Peyer's patch (tissue), 4 donors: ENCODE data around the gene B3GAT1. TPM values are rescaled to one million over a fixed set of nuclear protein-coding genes. Genes with fewer than 3 reads are reported as not detected.

Source experiments
- DNase-seq, 3 donors: peaks; one replicate each; pipeline ENCODE4 v3.0.0-alpha.2; 2017 to 2019
- H3K27ac ChIP-seq, 4 donors: fragments of 200-600 bp; sonication (generic); one replicate each; pipeline ENCODE4 v1.5.1; 2016 to 2019
- H3K27me3 ChIP-seq, 2 donors: fragments of 200-600 bp; sonication (generic); one replicate each; pipeline ENCODE4 v1.5.1; 2019
- H3K36me3 ChIP-seq, 3 donors: fragments of 200-600 bp; sonication (generic); one replicate each; pipeline ENCODE4 v1.5.1; 2016 to 2019
- H3K4me1 ChIP-seq, 4 donors: fragments of 200-600 bp; sonication (generic); one replicate each; pipeline ENCODE4 v1.5.1; 2016 to 2019
- H3K4me3 ChIP-seq, 4 donors: fragments of 200-600 bp; sonication (generic); 1 replicate in 3 of 4; 2 replicates in 1 of 4; pipeline ENCODE4 v1.5.1; 2016 to 2019; ENCODE audit warnings: mild to moderate bottlenecking in 1 of 4
- H3K9me3 ChIP-seq, 4 donors: fragments of 200-600 bp; sonication (generic); one replicate each; pipeline ENCODE4 v1.5.1; 2016 to 2019; ENCODE audit warnings: mild to moderate bottlenecking in 1 of 4
- POLR2A ChIP-seq, 2 donors: fragments of 450-650 bp; IDR thresholded peaks; one replicate each; pipeline ENCODE4 v1.5.1; 2017; ENCODE audit warnings: antibody characterized with exemption in 2 of 2, mild to moderate bottlenecking in 2 of 2, moderate library complexity in 2 of 2
- total RNA-seq, 4 donors: library from RNA; depleted of rRNA; stranded (reverse); fragments of >200 nt; gene quantifications; one replicate each; pipeline ENCODE4 v1.1.0, GENCODE V29; 2016
- TF ChIP-seq, protein P1 (sequence below), 6 experiments: fragments of 450-650 bp in 4 of 6; fragments of 200-600 bp in 2 of 6; sonication (generic) in 1 of 6; IDR thresholded peaks; one replicate each; pipeline ENCODE4 v1.5.1; 2017 to 2019; ENCODE audit warnings: antibody characterized with exemption in 6 of 6, mild to moderate bottlenecking in 3 of 6, moderate library complexity in 1 of 6

The B3GAT1 gene
- total RNA-seq, 4 donors from 2014 or later: 0.35 to 3.3 (median 0.54) TPM; not detected in 1

DNA sequence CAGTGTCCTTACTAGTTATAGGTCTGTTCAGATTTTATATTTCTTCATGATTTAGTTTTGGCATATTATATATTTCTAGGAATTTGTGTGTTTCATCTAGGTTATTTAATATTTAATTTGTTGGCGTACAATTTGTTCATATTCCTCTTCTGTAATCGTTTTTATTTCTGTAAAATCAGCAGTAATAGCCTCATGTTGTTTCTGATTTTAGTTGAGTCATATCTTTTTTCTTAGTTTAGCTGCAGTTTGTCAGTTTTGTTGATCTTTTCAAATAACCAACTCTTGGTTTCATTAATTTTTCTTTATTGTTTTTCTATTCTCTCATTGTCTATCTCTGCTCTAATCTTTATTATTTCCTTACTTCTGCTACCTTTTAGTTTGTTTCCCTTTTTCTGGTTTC is 59.9 kb downstream of the B3GAT1 start:
- TF ChIP-seq, protein P1, sequence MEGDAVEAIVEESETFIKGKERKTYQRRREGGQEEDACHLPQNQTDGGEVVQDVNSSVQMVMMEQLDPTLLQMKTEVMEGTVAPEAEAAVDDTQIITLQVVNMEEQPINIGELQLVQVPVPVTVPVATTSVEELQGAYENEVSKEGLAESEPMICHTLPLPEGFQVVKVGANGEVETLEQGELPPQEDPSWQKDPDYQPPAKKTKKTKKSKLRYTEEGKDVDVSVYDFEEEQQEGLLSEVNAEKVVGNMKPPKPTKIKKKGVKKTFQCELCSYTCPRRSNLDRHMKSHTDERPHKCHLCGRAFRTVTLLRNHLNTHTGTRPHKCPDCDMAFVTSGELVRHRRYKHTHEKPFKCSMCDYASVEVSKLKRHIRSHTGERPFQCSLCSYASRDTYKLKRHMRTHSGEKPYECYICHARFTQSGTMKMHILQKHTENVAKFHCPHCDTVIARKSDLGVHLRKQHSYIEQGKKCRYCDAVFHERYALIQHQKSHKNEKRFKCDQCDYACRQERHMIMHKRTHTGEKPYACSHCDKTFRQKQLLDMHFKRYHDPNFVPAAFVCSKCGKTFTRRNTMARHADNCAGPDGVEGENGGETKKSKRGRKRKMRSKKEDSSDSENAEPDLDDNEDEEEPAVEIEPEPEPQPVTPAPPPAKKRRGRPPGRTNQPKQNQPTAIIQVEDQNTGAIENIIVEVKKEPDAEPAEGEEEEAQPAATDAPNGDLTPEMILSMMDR (IDR thresholded peaks at IDR 0.05): no peak
- TF ChIP-seq POLR2A (IDR thresholded peaks at IDR 0.05): no peak

DNA sequence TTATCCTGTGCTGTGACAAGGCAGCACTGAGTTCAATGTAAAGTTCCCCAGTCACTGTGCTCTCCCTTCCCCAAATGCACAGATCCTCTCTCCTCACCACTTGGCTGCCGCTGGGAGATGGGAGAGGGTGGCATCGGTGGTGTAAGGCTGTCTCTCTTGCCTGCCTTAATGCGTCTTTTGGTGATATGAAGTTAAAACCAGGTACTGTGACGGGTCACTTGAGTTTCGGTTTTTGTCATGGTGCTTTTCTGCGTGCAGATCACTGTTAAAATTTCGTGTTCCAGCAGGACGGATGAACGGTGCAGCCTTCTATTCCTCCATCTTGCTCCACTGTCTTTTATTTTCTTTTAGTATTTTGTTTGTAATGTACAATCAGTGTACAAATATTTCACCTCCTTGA is 61.7 kb downstream of the B3GAT1 start:
- Histone ChIP-seq H3K36me3 (no peaks in the 10 kb centered on the region), H3K4me1 (no peaks in the 10 kb centered on the region), H3K27ac (no peak overlapping the region), H3K27me3 (no peaks in the 10 kb centered on the region), H3K9me3 (no peaks in the 10 kb centered on the region), H3K4me3 (no peak overlapping the region)
- peak in 1 of 3 donors; percentile 6 for DNase-seq
- no peak for TF ChIP-seq POLR2A (IDR thresholded peaks at IDR 0.05)
- TF ChIP-seq, protein P1 (IDR thresholded peaks at IDR 0.05): no peak

More for the DNA sequence above, 59.9 kb downstream of the B3GAT1 start:
- Histone ChIP-seq H3K4me1 (no peaks in the 10 kb centered on the region), H3K36me3 (no peaks in the 10 kb centered on the region), H3K27ac (no peak overlapping the region), H3K9me3 (no peaks in the 10 kb centered on the region), H3K4me3 (no peak overlapping the region), H3K27me3 (no peaks in the 10 kb centered on the region)
- no peak for DNase-seq

DNA sequence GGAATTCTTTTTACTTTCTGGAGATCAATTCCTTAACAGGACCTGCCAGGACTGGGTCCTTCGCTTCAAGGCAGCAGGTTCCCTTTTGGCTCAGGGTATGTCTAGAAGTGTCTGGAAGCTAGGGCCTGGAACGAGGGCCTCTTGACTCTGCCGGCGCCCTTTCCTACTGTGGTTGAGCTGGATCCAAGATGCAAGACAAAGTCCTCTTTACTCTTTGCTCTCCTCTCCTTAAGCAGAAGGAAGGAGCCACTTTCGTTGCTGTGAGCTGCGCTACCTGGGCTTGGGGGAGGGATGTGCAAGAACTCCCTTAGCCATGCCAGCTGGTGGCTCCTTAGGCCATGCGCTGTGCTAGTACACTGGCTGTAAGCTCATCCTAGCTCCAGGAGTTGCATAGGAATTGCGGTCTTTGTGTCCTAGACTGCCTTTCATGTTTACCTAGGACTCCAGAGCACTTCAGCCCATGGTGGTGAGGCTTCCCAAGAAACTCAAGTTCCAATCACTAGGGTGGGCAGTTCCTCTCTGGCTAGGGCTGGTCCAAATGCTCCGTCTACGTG is 62.2 kb downstream of the B3GAT1 start:
- DNase-seq: peak in 1 of 3 donors; percentile 21
- Histone ChIP-seq H3K27me3 (no peaks in the 10 kb centered on the region), H3K4me3 (no peak overlapping the region), H3K4me1 (no peaks in the 10 kb centered on the region), H3K36me3 (no peaks in the 10 kb centered on the region), H3K27ac (no peak overlapping the region), H3K9me3 (no peaks in the 10 kb centered on the region)
- no peak for TF ChIP-seq POLR2A (IDR thresholded peaks at IDR 0.05)
- TF ChIP-seq, protein P1 (IDR thresholded peaks at IDR 0.05): no peak

DNA sequence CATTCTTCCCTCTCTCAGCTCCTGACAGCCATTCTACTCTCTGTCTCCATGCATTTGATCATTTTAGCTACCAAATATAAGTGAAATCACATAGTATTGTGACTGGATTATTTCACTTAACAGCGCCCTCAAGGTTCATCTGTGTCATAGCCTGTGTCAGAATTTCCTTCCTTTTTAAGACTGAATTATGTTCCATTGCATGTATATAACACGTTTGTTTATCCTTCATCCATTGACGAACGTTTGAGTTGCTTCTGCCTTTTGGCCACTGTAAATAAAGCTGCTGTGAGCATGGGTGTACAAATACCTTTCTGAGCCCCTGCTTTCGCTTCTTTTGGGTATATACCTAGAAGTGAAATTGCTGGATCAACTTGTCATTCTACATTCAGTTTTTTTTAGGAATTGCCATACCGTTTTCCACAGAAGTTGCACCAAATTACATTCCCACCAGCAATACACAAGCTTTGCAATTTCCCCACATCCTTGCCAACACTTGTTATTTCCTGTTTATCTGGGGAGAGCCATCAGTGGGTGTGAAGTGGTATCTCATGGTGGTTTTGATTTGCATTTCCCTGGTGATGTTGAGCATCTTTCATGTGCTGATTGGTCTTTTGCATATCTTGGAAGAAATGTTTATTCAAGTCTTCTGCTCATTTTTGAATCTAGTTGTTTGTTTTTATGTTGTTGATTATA is 62.8 kb downstream of the B3GAT1 start:
- H3K27me3 ChIP-seq: no peaks in the 10 kb centered on the region
- no peak for TF ChIP-seq POLR2A (IDR thresholded peaks at IDR 0.05)
- TF ChIP-seq, protein P1 (IDR thresholded peaks at IDR 0.05): no peak

DNA sequence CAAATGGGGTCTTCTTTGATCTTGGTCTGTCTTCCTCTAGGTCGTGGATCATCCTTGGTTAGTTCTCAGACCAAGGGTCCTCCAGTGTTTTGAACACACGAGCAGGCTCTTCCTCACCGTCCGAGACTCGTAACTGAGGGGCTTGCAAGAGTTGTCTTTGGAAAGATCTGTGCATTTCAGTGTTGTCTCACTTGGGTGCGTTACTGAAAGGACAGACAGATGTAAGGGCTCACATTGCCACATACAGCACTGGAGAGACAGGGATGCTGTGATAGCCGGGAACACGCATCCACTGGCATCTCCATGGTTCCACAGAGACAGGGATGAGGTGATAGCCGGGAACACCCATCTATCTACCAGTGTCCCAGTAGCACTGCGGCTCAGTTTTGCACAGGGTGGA is 64.6 kb downstream of the B3GAT1 start:
- no peak for DNase-seq
- Histone ChIP-seq H3K27me3 (no peaks in the 10 kb centered on the region), H3K9me3 (no peaks in the 10 kb centered on the region), H3K4me3 (no peak overlapping the region), H3K36me3 (no peaks in the 10 kb centered on the region), H3K27ac (no peak overlapping the region), H3K4me1 (no peaks in the 10 kb centered on the region)
- no peak for TF ChIP-seq POLR2A (IDR thresholded peaks at IDR 0.05)

More for the DNA sequence above, 62.8 kb downstream of the B3GAT1 start:
- Histone ChIP-seq H3K4me3 (no peak overlapping the region), H3K27ac (no peak overlapping the region), H3K4me1 (no peaks in the 10 kb centered on the region), H3K36me3 (no peaks in the 10 kb centered on the region), H3K9me3 (no peaks in the 10 kb centered on the region)
- DNase-seq: no peak

DNA sequence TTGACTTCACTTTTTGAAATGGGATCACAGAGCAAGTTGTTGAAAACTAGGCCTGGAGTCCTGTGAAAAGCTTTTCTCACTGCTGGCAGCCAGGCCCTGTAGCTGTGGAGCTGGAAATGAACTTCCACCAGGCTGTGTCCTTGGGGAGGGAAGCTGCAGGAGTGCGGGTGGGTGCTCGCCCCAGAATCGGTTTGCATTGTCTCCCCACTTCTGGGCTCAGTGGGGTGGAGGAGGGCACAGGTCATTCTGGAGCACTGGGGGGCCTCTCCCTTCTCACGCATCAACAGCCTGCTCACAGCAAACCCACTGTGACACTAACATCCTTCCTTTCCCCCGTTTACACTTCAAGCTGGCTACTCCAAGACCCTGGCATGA is 65.1 kb downstream of the B3GAT1 start:
- H3K4me3 ChIP-seq: no peak overlapping the region
- no peak overlapping the region for H3K27ac ChIP-seq
- H3K27me3 ChIP-seq: no peaks in the 10 kb centered on the region
- no peaks in the 10 kb centered on the region for H3K9me3 ChIP-seq
- no peaks in the 10 kb centered on the region for H3K4me1 ChIP-seq
- DNase-seq: no peak
- H3K36me3 ChIP-seq: no peaks in the 10 kb centered on the region
- TF ChIP-seq, protein P1 (IDR thresholded peaks at IDR 0.05): no peak
- TF ChIP-seq POLR2A (IDR thresholded peaks at IDR 0.05): no peak
